H1 (cell line): ENCODE data around the gene PRICKLE3. TPM values are rescaled to one million over a fixed set of nuclear protein-coding genes. Genes with fewer than 3 reads are reported as not detected.

ENCODE experiments used
- CHD7 ChIP-seq: fragments of 300-600 bp; sonication (generic); IDR thresholded peaks from 2 replicates; pipeline ENCODE4 v1.7.1; 2012; ENCODE audit warnings: low read length, moderate library complexity, mild to moderate bottlenecking, inconsistent platforms; ENCODE audit not compliant: insufficient replicate concordance
- HDAC6 ChIP-seq: IDR thresholded peaks from one replicate; pipeline ENCODE4 v1.7.1; 2012; ENCODE audit warnings: low read depth, mild to moderate bottlenecking, inconsistent platforms, low read length, moderate library complexity
- JUN ChIP-seq: IDR thresholded peaks from 2 replicates; pipeline ENCODE4 v1.6.1; 2011; ENCODE audit warnings: low read depth, mild to moderate bottlenecking, improper control_type of control experiment, low read length
- SIX5 ChIP-seq: IDR thresholded peaks from 2 replicates; pipeline ENCODE4 v1.6.1; 2011; ENCODE audit warnings: mild to moderate bottlenecking, low read depth, low read length
- polyA plus RNA-seq, 7 experiments: library from polyadenylated mRNA; depleted of rRNA in 3 of 7; stranded (reverse) in 5 of 7; unstranded in 2 of 7; fragments of >200 nt in 5 of 7; fragments of 200-250 nt in 2 of 7; gene quantifications; 1 replicate in 5 of 7; 2 replicates in 1 of 7; 4 replicates in 1 of 7; pipeline versions ENCODE4 v1.2.1 to v1.2.3, GENCODE V29; 2011 to 2013; ENCODE audit warnings: missing spikeins in 2 of 7, mixed read lengths in 2 of 7
- total RNA-seq: library from RNA; stranded (reverse); fragmentation: NEBNext Ultra II Directional; extraction: Animal tissue kit (Norgen Biotek cat#: 25700); gene quantifications from 2 replicates; pipeline ENCODE4 v1.2.1, GENCODE V29; 2021

PRICKLE3 gene
- total and polyA plus RNA-seq, 2 of the 8 experiments (the other 6 are each of a cell fraction or from before 2014, with no cell fraction given), result 9.1 to 10.6 TPM

GRCh38 chrX:49183701-49184281 is 2.4 kb downstream of the PRICKLE3 start (continued):
- TF ChIP-seq CHD7 (no peak), JUN (no peak), SIX5 (no peak), HDAC6 (no peak)
